GM12864 (cell line): Measurements from ENCODE around the gene LRBA.

ENCODE experiments used
- DNase-seq: peaks from one replicate; pipeline ENCODE4 v3.0.0-alpha.2; 2011; ENCODE audit warnings: low read depth
- H3K4me3 ChIP-seq: 2 replicates; pipeline ENCODE4 v1.5.1; 2011; ENCODE audit warnings: mild to moderate bottlenecking, low read depth, low read length, control low read depth
- CTCF ChIP-seq: IDR thresholded peaks from 2 replicates; pipeline ENCODE4 v1.5.1; 2011; ENCODE audit warnings: low read depth, mild to moderate bottlenecking, moderate library complexity, low read length, control low read depth, inconsistent platforms; ENCODE audit errors: missing control alignments

Gene LRBA

GRCh38 chr4:150355858-150356455 lies 659.1 kb downstream of the LRBA start:
- TF ChIP-seq CTCF: no peak
- no peak overlapping the region for H3K4me3 ChIP-seq
- DNase-seq: no peak

GRCh38 chr4:150355418-150355817 lies 659.7 kb downstream of the LRBA start:
- H3K4me3 ChIP-seq: no peak overlapping the region
- no peak for DNase-seq

GRCh38 chr4:150354214-150354796 lies 660.8 kb downstream of the LRBA start:
- DNase-seq: no peak

More at GRCh38 chr4:150355418-150355817, 659.7 kb downstream of the LRBA start:
- TF ChIP-seq CTCF: no peak

GRCh38 chr4:150348079-150348478 lies 667.0 kb downstream of the LRBA start:
- no peak for TF ChIP-seq CTCF
- no peak overlapping the region for H3K4me3 ChIP-seq
- DNase-seq: no peak

More at GRCh38 chr4:150354214-150354796, 660.8 kb downstream of the LRBA start:
- TF ChIP-seq CTCF: no peak
- no peak overlapping the region for H3K4me3 ChIP-seq

- no peak for TF ChIP-seq CTCF
- DNase-seq: no peak
- H3K4me3 ChIP-seq: no peak overlapping the region
These were observed 669.8 kb downstream of the LRBA start for GRCh38 chr4:150345207-150345744.

- H3K4me3 ChIP-seq: no peak overlapping the region
- DNase-seq: no peak
- TF ChIP-seq CTCF: no peak
These were observed 671.3 kb downstream of the LRBA start for GRCh38 chr4:150343796-150344195.

GRCh38 chr4:150342945-150343344 lies 672.1 kb downstream of the LRBA start:
- no peak for TF ChIP-seq CTCF
- no peak for DNase-seq
- no peak overlapping the region for H3K4me3 ChIP-seq
